ENCODE data around the gene ZNF253.
"Not testable (repeated sequence)": the region's sequence is repeated elsewhere in the genome, so short reads cannot be mapped to it uniquely, and the experiment has no call there.

ZNF253 gene

GRCh38 chr19:19865750-19866610 lies at the start of gene ZNF253:
ZNF253 (plus strand) TSS chr19:19865882; CDS start chr19:19865997, 115 bp downstream.
- FAIRE-seq, result no peak

- FAIRE-seq, result no peak
These were observed 49.0 kb upstream of the ZNF253 start for GRCh38 chr19:19816679-19817078.

- FAIRE-seq, result no peak
These were observed 48.3 kb upstream of the ZNF253 start for GRCh38 chr19:19817357-19817756.

- no peak for FAIRE-seq
These were observed 44.8 kb upstream of the ZNF253 start for GRCh38 chr19:19820774-19821320.

GRCh38 chr19:19821366-19821951 lies 44.2 kb upstream of the ZNF253 start, which contains the start of gene ZNF506:
ZNF506 (minus strand) TSS chr19:19821750; CDS start chr19:19821603, 147 bp downstream.
- FAIRE-seq, result no peak

GRCh38 chr19:19821976-19822375 lies 43.7 kb upstream of the ZNF253 start:
- not testable (repeated sequence) for FAIRE-seq

- no peak for FAIRE-seq
These were observed 41.8 kb upstream of the ZNF253 start for GRCh38 chr19:19823916-19824315.

- FAIRE-seq, result no peak
These were observed 38.8 kb upstream of the ZNF253 start for GRCh38 chr19:19826875-19827274.

GRCh38 chr19:19835560-19836038 lies 30.1 kb upstream of the ZNF253 start:
- no peak for FAIRE-seq

- FAIRE-seq, result no peak
These were observed 17.9 kb upstream of the ZNF253 start for GRCh38 chr19:19847781-19848180.

GRCh38 chr19:19849056-19849455 lies 16.6 kb upstream of the ZNF253 start:
- no peak for FAIRE-seq

- not testable (repeated sequence) for FAIRE-seq
These were observed 13.9 kb upstream of the ZNF253 start for GRCh38 chr19:19851740-19852139.

- FAIRE-seq, result no peak
These were observed 6.9 kb upstream of the ZNF253 start for GRCh38 chr19:19858751-19859150.

GRCh38 chr19:19860756-19861390 lies 4.8 kb upstream of the ZNF253 start:
- FAIRE-seq, result no peak

GRCh38 chr19:19866611-19867248 lies 1.0 kb downstream of the ZNF253 start:
- FAIRE-seq, result no peak

GRCh38 chr19:19870086-19870485 lies 4.4 kb downstream of the ZNF253 start:
- not testable (repeated sequence) for FAIRE-seq

- FAIRE-seq, result no peak
These were observed 6.2 kb downstream of the ZNF253 start for GRCh38 chr19:19871932-19872331.

- no peak for FAIRE-seq
These were observed 7.7 kb downstream of the ZNF253 start for GRCh38 chr19:19873381-19873780.

- no peak for FAIRE-seq
These were observed 12.0 kb downstream of the ZNF253 start for GRCh38 chr19:19877724-19878123.

- FAIRE-seq, result peak; percentile 63
These were observed 18.9 kb downstream of the ZNF253 start for GRCh38 chr19:19884583-19884982.

GRCh38 chr19:19892055-19892941 lies 26.6 kb downstream of the ZNF253 start:
- FAIRE-seq, result not testable (repeated sequence)

Data from A204.1 (cell line).